Omental fat pad (tissue), 4 donors: Measurements from ENCODE around the gene SCN9A. TPM values are rescaled to one million over a fixed set of nuclear protein-coding genes. Genes with fewer than 3 reads are reported as not detected.
A peak's percentile ranks its signal among the peaks of the same experiment; 100 is the strongest.

Source experiments
- ATAC-seq: fragments of 150-250 bp; one replicate; pipeline ENCODE4 v1.9.1; 2016; ENCODE audit warnings: mild to moderate bottlenecking, moderate library complexity; ENCODE audit not compliant: low FRiP score
- DNase-seq: peaks from one replicate; pipeline ENCODE4 v3.0.0-alpha.2; 2019; ENCODE audit warnings: low spot score
- CTCF ChIP-seq, 3 donors: fragments of 450-650 bp; IDR thresholded peaks; one replicate each; pipeline ENCODE4 v1.5.1; 2016 to 2017; ENCODE audit warnings: antibody characterized with exemption in 3 of 3, mild to moderate bottlenecking in 3 of 3, moderate library complexity in 2 of 3
- total RNA-seq, 4 donors: library from RNA; depleted of rRNA; stranded (reverse); fragments of >200 nt; gene quantifications; one replicate each; pipeline ENCODE4 v1.1.0, GENCODE V29; 2016

The SCN9A gene
- total RNA-seq, result 10 to 100 TPM in 1 of 4 donors, 1 to 10 TPM in 3; 6.0 to 13.9 (median 7.1) TPM

- DNase-seq (no peak), ATAC-seq (peak; percentile 87)
- no peak for TF ChIP-seq CTCF (IDR thresholded peaks at IDR 0.05)
Observed at GRCh38 chr2:166375736-166376487, at the start of gene SCN9A. SCN9A (minus strand) TSS chr2:166375944; CDS start chr2:166311756, 64,188 bp downstream.

- ATAC-seq, result no peak
- no peak for DNase-seq
- TF ChIP-seq CTCF (IDR thresholded peaks at IDR 0.05), result no peak
Observed at GRCh38 chr2:166424841-166425240, 49.1 kb upstream of the SCN9A start.

- TF ChIP-seq CTCF (IDR thresholded peaks at IDR 0.05), result no peak
- ATAC-seq, result no peak
- no peak for DNase-seq
Observed at GRCh38 chr2:166419616-166419934, 43.8 kb upstream of the SCN9A start.

- ATAC-seq (no peak), DNase-seq (no peak)
- no peak for TF ChIP-seq CTCF (IDR thresholded peaks at IDR 0.05)
Observed at GRCh38 chr2:166418853-166419615, 43.3 kb upstream of the SCN9A start.

- ATAC-seq, result no peak
- no peak for TF ChIP-seq CTCF (IDR thresholded peaks at IDR 0.05)
- no peak for DNase-seq
Observed at GRCh38 chr2:166417669-166418068, 41.9 kb upstream of the SCN9A start.

- no peak for DNase-seq
- ATAC-seq, result no peak
- TF ChIP-seq CTCF (IDR thresholded peaks at IDR 0.05), result no peak
Observed at GRCh38 chr2:166413255-166413654, 37.5 kb upstream of the SCN9A start.
